ENCODE results near the gene NEU3. TPM values are rescaled to one million over a fixed set of nuclear protein-coding genes. Genes with fewer than 3 reads are reported as not detected.
"Not testable (repeated sequence)": the region's sequence is repeated elsewhere in the genome, so short reads cannot be mapped to it uniquely, and the experiment has no call there.

The NEU3 gene
- total and polyA plus RNA-seq, 7 donors = 1.8 to 26.7 (median 14.0) TPM

DNA sequence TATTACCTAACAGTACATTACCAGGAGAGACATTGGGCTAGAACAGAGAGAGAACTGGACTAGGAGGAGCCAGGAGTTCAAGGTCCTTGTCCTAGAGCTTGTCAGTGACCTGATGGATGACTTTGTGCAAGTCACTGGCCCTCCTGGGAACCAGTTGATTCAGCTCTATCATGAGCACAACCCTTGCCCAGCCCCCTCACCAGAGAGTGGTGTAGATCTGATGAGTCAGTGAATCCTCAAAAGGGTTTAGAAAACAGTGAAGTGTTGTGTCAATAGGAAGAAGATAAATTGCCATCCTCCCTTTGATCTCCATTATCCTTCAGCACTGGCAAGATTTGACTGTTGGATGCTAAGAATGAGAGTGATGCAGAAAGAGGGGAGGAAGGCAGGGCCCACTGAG is 24.3 kb downstream of the NEU3 start:
- ATAC-seq = peak in 2 of 4 donors; percentile 20 to 29
- intact Hi-C loops (cut with DNase I) = loop anchor here in 1 of 2 donors (5.0 kb wide), 1 partner anchor 66 kb away; the partner anchor contains the start of genes SPCS2 and XRRA1
- H3K4me1 ChIP-seq = peaks cover 57% of the 10 kb centered on the region
- DNase-seq = no peak
- H3K27me3 ChIP-seq (ENCODE audit: insufficient read depth in 3 of 3, low read length in 2 of 3) = no peaks in the 10 kb centered on the region
- TF ChIP-seq, protein P1, sequence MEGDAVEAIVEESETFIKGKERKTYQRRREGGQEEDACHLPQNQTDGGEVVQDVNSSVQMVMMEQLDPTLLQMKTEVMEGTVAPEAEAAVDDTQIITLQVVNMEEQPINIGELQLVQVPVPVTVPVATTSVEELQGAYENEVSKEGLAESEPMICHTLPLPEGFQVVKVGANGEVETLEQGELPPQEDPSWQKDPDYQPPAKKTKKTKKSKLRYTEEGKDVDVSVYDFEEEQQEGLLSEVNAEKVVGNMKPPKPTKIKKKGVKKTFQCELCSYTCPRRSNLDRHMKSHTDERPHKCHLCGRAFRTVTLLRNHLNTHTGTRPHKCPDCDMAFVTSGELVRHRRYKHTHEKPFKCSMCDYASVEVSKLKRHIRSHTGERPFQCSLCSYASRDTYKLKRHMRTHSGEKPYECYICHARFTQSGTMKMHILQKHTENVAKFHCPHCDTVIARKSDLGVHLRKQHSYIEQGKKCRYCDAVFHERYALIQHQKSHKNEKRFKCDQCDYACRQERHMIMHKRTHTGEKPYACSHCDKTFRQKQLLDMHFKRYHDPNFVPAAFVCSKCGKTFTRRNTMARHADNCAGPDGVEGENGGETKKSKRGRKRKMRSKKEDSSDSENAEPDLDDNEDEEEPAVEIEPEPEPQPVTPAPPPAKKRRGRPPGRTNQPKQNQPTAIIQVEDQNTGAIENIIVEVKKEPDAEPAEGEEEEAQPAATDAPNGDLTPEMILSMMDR (IDR thresholded peaks at IDR 0.05) = no peak
- H3K9me3 ChIP-seq = no peaks in the 10 kb centered on the region
- H3K36me3 ChIP-seq (ENCODE audit: insufficient read depth in 1 of 2, low read depth in 1 of 2) = peaks cover 0 to 23% of the 10 kb centered on the region in 2 donors
- peak overlapping the region; percentile 92 for H3K27ac ChIP-seq
- no peak overlapping the region for H3K4me3 ChIP-seq

DNA sequence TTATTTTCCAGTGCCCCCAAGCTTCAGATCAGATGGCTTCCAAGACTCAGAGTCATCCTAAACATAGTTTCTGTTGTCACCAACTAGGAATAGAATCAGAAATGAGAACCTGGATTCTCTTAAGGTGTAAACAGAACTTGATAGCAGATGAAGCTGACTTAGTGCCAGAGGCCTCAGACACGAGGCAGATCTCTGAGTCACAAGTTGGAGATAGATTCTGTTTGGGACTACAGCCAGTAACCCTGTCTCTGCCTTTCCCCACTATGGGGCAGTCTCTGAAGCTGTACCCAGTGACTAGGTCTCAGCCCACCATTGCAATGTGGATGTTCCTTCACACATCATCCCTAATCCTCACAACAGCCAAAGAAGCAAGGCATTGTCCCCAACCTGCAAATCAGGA is 25.4 kb downstream of the NEU3 start:
- no peaks in the 10 kb centered on the region for H3K27me3 ChIP-seq (ENCODE audit: insufficient read depth in 3 of 3, low read length in 2 of 3)
- no peak overlapping the region for H3K4me3 ChIP-seq
- peaks cover 0 to 13% of the 10 kb centered on the region in 2 donors for H3K36me3 ChIP-seq (ENCODE audit: insufficient read depth in 1 of 2, low read depth in 1 of 2)
- H3K9me3 ChIP-seq = no peaks in the 10 kb centered on the region
- DNase-seq (peak in 1 of 2 donors; percentile 68), ATAC-seq (peak; percentile 92 to 93 (median 93))
- H3K27ac ChIP-seq = peak overlapping the region; percentile 92
- peaks cover 57% of the 10 kb centered on the region for H3K4me1 ChIP-seq
- WGBS, 3 donors = 4 to 7% (median 4%) methylated on average over 1 of the region's 1 CpG
- TF ChIP-seq, protein P1 (IDR thresholded peaks at IDR 0.05) = peak; percentile 22
- intact Hi-C loops (cut with DNase I) = loop anchor here in 1 of 2 donors (5.0 kb wide), 1 partner anchor 67 kb away; the partner anchor contains the start of genes SPCS2 and XRRA1

DNA sequence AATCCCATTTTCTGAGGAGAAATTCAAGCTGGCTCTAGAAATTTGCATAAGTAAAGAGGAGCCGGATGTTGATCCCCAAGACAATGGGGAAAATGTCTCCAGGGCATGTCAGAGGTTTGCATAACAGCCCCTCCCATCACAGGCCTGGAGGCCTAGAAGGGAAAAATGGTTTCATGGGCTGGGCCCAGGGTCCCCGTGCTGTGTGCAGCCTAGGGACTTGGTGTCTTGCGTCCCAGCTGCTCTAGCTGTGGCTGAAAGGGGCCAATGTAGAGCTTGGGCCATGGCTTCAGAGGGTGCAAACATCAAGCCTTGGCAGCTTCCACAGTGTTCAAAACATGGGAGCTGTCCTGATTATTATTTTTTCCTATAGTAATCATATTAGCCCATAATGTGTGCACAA is 30.5 kb downstream of the NEU3 start:
- H3K27ac ChIP-seq; intact Hi-C loops (cut with DNase I); H3K9me3 ChIP-seq; H3K36me3 ChIP-seq (ENCODE audit: insufficient read depth in 1 of 2, low read depth in 1 of 2); DNase-seq; H3K4me3 ChIP-seq; ATAC-seq; H3K27me3 ChIP-seq (ENCODE audit: insufficient read depth in 3 of 3, low read length in 2 of 3): not testable (repeated sequence)
- peaks cover 44% of the 10 kb centered on the region for H3K4me1 ChIP-seq
- WGBS, 3 donors = 91 to 98% (median 97%) methylated on average over 3 of the region's 3 CpGs

DNA sequence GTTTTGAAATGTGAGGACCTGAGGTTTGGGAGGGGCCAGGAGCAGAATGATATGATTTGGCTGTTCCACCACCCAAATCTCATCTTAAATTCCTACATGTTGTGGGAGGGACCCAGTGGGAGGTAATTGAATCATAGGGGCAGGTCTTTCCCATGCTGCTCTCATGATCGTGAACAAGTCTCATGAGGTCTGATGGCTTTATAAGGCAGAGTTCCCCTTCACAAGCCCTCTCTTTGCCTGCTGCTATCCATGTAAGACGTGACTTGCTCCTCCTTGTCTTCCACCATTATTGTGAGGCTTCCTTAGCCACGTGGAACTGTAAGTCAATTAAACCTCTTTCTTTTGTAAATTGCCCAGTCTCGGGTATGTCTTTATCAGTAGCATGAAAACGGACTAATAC is 31.6 kb downstream of the NEU3 start:
- not testable (repeated sequence) for H3K9me3 ChIP-seq; H3K4me3 ChIP-seq; H3K36me3 ChIP-seq (ENCODE audit: insufficient read depth in 1 of 2, low read depth in 1 of 2); H3K27me3 ChIP-seq (ENCODE audit: insufficient read depth in 3 of 3, low read length in 2 of 3); ATAC-seq; DNase-seq
- WGBS, 3 donors = 79 to 82% (median 81%) methylated on average over 5 of the region's 5 CpGs
- intact Hi-C loops (cut with DNase I) = loop anchor here (2.0 to 10.0 kb wide), 2 partner anchors 224 to 228 kb away; partner anchors contain the start of gene TPBGL (in 1 of the 2)
- peaks cover 43% of the 10 kb centered on the region for H3K4me1 ChIP-seq
- peak overlapping the region; percentile 10 for H3K27ac ChIP-seq

DNA sequence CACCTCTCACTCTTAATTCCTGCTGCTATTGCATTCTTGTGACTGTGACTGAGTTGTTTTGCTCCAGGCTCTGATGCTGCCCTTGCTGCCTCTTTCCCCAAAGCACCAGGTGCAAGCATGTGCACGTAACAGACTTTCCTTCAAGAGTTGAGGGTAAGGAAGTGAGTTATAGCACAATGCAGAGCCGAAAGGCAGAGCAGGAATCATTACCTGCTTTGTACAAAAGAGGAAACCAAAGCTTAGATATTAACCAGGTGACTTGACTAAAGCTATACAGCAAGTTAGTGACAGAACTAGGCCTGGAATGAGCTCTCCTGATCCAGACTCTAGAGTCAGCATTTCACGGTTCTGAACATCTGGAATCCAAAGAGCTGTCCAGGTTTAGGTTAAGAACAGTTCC is 33.6 kb downstream of the NEU3 start:
- Histone ChIP-seq H3K36me3 (ENCODE audit: insufficient read depth in 1 of 2, low read depth in 1 of 2) (no peaks in the 10 kb centered on the region), H3K27me3 (ENCODE audit: insufficient read depth in 3 of 3, low read length in 2 of 3) (no peaks in the 10 kb centered on the region), H3K4me1 (peaks cover 34% of the 10 kb centered on the region), H3K4me3 (no peak overlapping the region), H3K27ac (no peak overlapping the region), H3K9me3 (no peaks in the 10 kb centered on the region)
- TF ChIP-seq, protein P1 (IDR thresholded peaks at IDR 0.05) = no peak
- DNase-seq (no peak), ATAC-seq (no peak)
- intact Hi-C loops (cut with DNase I) = loop anchor here in 1 of 2 donors (10.0 kb wide), 1 partner anchor 223 kb away; the partner anchor contains the start of gene TPBGL
- WGBS, 3 donors = 70 to 80% (median 75%) methylated on average over 3 of the region's 3 CpGs
